ENCODE results near the gene WBP2.

GRCh38 chr17:75834279-75834920 lies 20.7 kb downstream of the WBP2 start:
- TF ChIP-seq POLR2A (IDR thresholded peaks at IDR 0.05; ENCODE audit: low read depth, low read length): no peak
- TF ChIP-seq TAF1 (IDR thresholded peaks at IDR 0.05; ENCODE audit: borderline replicate concordance, low read depth, low read length): no peak
- no peak for TF ChIP-seq POLR2AphosphoS5 (IDR thresholded peaks at IDR 0.05; ENCODE audit: low read depth, low read length)

All from GM12892 (cell line).